ENCODE results near the gene ASB2. TPM values are rescaled to one million over a fixed set of nuclear protein-coding genes. Genes with fewer than 3 reads are reported as not detected.
A peak's percentile ranks its signal among the peaks of the same experiment; 100 is the strongest.

ASB2 gene
- total RNA-seq, 1 donor from 2014 or later: 297 TPM

DNA sequence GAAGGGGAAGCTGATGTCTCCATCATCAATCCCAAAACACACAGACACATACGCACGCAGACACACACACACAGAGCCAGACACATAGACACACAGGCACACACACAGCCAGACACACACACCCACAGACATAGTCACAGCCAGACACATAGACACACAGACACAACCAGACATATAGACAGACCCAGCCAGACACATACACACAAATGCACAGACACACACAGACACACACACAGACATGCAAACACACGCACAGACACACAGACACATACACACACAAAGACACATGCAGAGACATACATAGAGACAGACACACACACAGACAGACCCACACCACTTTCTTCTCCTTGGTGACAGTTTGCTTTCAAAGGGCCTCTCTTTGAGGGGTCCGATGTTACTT, 27.0 kb upstream of the ASB2 start:
- intact Hi-C loops (cut with DNase I): no loop called here
- ATAC-seq (ENCODE audit: poor library complexity) (no peak), DNase-seq (no peak)

DNA sequence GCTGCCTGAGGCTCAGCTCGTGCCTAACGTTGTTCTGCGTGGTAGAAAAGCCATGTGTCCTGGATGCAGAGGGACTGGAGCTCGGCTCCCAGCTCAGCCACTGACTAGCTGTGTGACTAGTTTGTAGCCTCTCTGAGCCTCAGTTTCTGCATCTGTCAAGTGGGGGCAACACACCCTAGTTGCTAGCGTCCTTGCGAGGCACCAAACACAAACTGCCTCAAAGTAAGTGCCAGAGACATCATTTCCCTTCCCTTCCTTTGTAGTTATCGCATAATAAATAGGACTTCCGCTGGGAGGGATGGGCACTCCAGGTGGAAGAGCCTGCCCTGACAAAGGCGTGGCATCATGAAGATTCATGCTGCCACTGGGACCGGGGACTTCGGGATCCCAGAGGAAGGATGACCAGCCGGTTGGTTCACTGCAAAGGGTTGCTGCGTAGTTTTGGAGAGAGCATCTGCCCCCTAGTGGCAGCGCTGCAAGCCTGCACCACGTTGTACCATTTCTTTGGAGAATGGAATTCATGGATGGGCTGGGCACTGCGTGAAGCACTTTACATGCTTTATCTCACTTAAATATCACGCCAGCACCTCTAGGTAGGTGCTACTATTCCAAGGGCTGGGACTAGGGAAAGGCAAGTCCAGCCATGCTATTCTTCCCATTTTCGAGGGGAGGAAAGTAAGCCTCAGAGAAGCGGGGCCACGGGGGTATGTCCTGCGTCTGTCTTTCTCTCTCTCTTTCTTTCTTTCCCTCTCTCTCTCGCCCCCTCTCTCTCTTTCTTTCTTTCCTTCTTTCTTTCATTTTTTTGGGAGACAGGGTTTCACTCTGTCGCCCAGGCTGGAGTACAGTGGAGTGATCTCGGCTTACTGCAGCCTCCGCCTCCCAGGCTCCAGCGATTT, 25.4 kb upstream of the ASB2 start:
- DNase-seq: peak; percentile 64
- intact Hi-C loops (cut with DNase I): loop anchor here (2.0 kb wide), 1 partner anchor 61 kb away; no protein-coding TSS in a partner anchor
- ATAC-seq (ENCODE audit: poor library complexity): peak; percentile 84

DNA sequence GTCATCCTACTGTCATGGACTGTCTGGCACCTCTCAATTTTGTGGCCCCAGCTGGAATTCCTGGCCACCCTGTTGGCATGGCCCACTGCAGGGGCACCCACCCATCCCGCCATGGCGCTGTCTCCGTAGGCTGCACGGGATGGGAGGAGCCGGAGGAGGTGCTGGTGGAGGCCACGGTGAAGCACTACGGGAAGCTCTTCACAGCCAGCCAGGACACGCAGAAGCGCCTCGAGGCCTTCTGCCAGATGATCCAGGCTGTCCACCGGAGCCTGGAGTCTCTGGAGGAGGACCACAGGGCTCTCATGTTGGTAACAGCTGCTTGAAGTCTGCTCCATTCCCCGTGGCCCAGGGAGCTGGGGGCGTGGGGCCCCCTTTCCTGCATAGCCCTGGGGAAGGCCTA, 24.6 kb upstream of the ASB2 start:
- intact Hi-C loops (cut with DNase I): loop anchor here (2.0 kb wide), 1 partner anchor 60 kb away; no protein-coding TSS in a partner anchor
- no peak for DNase-seq
- no peak for ATAC-seq (ENCODE audit: poor library complexity)

DNA sequence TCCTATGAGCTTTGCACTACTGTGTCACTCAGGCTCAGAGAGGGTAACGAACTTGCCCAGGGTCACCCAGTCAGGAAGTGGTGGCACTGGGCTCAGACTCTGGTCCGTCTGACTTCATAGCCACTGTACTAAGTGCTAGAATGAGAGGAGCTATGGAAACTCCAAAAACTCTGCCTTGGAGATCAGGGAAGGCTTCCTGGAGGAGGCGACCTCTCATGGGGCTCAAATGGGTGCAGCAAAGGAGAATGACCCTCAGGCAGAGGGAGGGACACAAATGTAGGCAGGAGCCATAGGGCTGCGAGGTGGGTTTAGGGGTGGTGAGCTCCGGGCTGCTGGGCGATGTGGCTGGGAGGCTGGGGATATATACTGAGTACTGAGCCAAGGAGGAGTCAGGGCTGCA, 23.9 kb upstream of the ASB2 start:
- intact Hi-C loops (cut with DNase I): loop anchor here (2.0 kb wide), 1 partner anchor 59 kb away; no protein-coding TSS in a partner anchor
- ATAC-seq (ENCODE audit: poor library complexity) (no peak), DNase-seq (no peak)

DNA sequence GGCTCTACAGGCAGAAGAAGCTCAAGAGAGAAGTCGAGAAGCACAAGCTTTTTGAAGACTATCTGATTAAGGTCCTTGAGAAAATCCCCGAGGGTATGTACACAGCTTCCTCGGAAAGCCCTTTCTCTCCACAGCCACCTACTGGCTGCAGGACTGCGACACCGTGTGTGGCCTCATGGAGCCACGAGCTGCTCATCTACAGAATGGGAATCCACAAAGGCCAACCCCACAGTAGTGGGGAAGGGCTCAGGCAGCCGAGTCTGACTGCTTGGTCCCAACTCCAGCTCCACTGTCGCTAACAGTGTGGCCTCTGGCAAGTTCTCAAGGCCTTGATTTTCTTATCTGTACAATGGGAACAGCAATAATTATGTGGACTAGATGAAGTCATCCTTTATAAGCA, 23.2 kb upstream of the ASB2 start:
- no peak for DNase-seq
- ATAC-seq (ENCODE audit: poor library complexity): no peak
- intact Hi-C loops (cut with DNase I): no loop called here

DNA sequence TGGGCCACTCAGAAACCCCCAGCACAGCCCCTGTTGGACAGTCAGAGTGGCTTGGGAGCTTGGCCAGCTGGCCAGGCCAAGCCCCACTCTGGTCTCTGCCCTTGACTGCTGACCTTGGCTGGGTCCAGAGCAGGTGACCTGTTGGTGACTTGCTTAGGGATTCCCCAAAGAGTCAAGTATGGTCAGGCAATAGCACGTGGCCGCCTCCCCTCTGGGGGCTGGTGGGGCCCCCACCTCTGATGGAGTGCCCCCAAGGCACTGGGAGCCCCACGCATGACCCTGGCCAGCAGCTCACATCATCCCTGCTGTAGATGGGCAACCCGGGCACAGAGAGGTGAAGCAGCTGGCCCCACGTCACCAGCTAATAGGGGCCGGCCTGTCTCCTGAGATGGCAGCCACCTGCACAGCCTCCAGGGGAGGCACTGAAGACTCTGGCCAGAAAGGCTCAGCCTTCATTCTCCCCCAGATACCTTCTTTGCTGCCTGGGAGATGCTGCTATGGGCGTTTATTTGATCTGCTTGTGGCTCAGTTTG, 22.6 kb upstream of the ASB2 start:
- no peak for DNase-seq

DNA sequence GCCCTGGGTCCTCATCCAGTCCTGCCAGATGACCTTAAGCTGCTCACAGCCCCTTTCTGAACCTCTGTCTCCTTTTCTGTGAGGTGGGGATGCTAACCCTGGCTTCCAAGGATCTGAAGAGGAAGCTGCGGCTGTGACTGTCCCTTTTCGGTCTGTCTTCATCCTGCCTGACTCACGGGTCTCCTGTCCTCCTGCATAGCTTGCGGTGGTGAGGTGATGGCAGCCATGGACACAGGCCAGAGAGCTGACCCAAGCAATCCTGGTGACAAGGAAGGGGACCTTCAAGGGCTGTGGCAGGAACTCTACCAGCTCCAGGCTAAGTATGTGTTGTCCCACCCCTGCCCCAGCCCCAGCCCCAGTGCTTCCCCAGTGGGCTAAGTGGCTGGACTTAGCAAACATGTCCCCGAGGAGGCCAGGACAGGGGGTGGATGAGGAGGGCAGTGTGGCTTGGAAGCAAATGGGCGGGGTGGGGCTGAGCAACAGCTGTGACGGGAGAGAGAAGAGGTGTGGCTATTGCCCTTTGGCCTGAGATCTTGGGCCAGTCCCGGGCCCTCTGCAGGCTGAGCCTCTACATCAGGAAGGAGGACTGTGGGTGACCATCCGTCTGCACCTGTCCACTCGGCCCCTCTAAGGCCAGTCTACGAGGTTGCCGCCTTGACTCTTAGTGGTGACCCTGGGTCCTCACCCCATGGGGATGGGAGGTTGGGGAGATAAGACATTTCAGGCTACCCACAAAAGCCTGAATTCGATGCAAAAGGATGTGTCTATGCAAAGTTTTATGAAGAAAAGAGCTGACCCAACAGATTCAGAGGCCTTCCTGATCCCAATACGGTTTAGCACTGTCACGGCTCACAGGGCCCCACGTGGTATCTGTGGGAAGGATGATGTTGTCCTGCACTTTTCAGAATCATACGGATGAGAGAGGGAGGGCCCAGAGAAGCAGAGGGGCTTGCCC, 21.8 kb upstream of the ASB2 start:
- intact Hi-C loops (cut with DNase I): no loop called here
- DNase-seq (no peak), ATAC-seq (ENCODE audit: poor library complexity) (no peak)

More for the DNA sequence above, 22.6 kb upstream of the ASB2 start:
- ATAC-seq (ENCODE audit: poor library complexity): no peak
- intact Hi-C loops (cut with DNase I): no loop called here

DNA sequence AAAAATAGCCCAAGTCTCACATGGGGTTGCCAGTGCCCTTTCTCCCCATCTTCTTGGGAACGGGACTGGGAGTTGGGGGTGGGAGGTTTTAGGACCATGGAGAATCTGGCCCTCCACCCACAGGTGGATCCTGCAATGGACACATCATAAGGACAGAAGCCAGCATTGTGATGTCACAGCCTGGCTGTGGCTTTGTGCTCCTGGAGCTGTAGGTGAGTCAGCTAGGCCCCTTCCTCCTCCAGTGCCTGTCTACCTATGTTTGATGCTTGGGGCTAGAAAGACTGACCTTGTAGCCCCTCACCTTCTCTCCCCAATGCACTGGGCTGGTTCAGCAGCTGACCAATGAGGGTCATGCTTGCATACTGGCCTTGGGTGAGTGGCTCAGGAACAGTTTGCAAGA, 20.7 kb upstream of the ASB2 start, which contains the start of gene CCDC197:
Gene CCDC197 (plus strand): TSS at position 220 of the 400 bp plus-strand sequence. CDS start 831 bp downstream, outside the sequence.
- DNase-seq: no peak
- intact Hi-C loops (cut with DNase I): no loop called here
- no peak for ATAC-seq (ENCODE audit: poor library complexity)

DNA sequence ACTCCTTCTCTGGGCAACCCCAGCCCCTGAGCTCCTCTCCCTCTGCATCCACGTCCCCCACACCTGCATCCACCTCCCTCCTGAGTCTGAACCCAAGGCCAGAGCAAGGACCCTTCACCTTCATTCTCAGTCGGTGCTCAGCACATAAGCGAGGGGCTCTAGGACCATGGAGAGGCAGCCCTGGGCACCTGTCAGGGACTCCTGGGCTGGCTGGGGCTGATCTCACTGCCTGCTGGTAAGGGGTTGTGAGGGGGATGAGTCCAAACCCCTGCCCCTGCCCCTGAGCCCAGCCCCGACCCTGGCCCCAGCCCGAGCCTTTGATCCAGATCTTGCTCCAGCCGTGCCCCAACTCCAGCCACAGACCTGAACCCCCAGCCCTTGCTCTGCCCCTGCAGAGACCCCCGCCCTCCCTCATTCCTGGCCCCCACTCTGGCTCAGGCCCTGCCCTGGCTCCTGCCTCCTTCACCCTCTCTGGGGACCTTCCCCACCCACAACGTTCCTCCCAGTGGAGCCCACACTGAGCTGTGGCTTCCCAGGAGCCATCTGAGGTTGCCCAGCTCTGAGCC, 19.8 kb upstream of the ASB2 start:
- no peak for DNase-seq
- ATAC-seq (ENCODE audit: poor library complexity): no peak
- intact Hi-C loops (cut with DNase I): no loop called here

DNA sequence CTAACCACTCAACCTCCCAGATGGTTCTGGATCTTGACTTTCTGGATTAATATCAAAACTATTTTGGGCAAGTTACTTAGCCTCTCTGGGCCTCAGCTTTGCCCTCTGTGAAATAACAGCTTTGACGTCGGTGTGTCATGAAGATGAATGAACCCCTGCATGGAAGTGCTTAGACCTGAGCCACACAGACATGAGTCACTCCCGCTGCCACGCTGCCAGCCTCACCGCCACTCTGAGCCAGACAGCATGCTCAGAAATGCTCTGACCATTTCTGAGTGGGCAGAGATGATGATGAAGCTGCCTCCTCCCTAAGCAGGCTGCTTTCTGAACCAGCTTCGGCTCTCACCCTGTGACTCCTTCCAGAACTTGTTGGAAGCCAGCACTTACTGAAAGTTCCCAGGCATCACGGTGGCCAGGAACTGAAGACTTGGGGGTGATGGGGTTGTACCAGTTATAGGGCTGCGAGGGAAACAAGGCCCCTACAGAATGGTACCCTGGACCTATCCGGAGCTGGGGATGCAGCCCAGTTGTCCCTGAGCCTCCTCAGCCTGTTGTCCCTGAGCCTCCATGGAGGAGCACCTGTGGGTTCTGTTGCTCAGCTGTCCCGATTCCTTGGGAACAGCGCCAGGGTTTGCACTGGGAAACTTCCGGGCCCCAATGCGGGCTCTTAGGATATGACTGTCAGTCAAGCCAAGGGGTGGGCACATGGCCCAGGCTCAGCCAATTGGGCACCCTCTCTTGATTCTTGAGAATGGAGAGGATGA, 18.7 kb upstream of the ASB2 start:
- DNase-seq (peak; percentile 59), ATAC-seq (ENCODE audit: poor library complexity) (peak; percentile 43)
- intact Hi-C loops (cut with DNase I): no loop called here

DNA sequence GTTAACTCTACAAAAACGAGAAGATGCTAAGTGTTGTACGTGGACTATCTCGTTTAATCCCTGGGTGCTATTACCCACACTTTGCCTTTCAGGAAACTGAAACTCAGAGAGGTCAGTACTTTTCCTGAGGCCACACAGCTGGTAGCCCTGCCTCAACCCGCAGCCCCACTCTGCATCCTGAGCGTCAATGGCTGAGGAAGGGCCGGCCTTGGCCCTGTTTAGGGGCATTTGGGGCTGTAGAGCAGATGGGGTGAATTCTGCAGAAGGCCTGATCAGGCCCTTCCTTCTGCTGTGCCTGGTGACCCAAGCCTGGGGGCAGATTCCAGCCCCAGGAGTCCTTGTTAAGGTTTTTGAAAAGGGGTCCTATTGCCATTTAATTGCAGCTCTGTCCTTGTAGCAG, 17.0 kb upstream of the ASB2 start:
- intact Hi-C loops (cut with DNase I): no loop called here
- no peak for ATAC-seq (ENCODE audit: poor library complexity)
- DNase-seq: no peak

DNA sequence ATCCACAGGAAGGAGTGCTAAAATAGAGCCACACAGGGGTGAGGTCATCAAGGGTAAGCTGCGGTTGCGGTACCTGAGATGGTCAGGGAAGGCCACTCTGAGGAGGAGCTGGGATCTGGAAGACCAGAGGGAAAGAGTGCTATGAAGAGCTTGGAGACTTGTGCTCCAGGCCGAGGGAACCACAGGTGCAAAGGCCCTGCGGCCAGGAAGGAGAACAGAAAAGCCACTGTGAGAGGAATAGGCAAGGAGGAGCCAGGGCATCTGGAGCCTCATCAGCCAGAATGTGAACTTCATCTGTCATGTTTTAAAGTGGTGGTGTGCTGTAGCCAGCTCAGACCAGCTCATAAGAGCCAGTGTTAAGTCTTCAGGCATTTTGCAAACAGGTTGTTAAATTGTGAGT, 15.3 kb upstream of the ASB2 start:
- ATAC-seq (ENCODE audit: poor library complexity): no peak
- intact Hi-C loops (cut with DNase I): no loop called here
- no peak for DNase-seq

DNA sequence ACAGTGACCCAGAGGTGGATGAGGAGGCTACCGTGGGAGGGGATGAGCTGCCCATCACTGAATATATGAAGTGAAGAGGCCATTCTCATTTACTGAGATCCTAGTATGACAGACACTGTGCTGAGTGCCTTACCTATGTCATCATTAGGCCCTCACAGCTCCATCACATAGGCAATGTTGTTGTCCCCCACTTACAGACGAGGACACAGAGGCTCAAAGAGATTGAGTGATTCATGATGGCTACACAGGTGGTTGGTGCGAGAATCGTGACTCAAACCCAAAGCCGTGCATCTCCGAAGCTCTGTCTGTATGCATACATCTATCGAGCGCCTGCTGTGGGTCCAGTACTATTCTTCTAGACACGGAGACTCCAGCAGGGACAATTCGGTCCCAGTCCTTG, 14.8 kb upstream of the ASB2 start:
- no peak for ATAC-seq (ENCODE audit: poor library complexity)
- intact Hi-C loops (cut with DNase I): no loop called here
- no peak for DNase-seq

DNA sequence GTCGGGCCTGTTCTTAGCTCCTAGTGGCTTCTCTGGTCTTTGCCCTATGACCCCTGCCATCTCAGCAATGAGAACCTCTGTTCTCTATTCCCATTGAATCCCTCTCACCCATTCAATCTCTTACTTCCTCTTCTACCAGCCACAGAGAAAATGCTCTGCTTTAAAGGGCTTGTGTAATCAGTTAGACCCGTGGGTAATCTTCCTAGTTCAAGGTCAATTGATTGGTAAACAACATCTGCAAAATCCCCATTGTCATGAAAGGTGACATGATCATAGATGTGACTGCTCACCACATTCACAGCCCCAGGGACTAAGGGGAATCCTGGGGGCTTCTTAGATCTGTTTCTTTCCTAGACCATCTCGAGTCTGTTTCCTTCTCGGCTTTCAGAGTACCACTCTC, 13.6 kb upstream of the ASB2 start:
- intact Hi-C loops (cut with DNase I): no loop called here
- no peak for DNase-seq

DNA sequence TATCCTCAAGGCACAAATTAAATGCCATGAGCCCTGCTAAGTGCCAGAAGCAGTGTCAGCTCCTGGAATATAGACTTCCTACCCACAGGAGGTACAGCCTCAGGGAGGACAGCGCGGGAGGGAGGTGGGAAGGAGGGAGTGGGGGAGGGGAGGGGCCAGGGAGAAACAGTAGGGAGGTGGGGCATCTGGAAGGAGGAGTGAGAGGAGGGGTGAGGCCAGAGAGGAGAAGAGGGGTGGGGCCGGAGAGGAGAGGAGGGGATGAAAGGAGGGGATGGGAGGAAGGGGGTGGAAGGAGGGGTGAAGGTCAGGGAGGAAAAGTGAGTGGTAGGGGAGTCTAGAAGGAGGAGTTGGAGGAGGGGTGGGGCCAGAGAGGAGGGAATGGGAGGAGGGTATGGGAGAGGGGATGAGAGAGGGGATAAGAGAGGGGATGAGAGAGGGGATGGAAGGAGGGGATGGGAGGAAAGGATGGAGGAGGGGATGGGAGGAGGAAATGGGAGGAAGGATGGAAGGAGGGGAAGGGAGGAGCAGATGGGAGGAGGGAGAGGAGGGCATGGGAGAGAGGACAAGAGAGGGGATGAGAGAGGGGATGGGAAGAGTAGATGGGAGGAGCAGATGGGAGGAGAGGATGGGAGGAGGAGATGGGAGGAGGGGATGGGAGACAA, 11.6 kb upstream of the ASB2 start:
- intact Hi-C loops (cut with DNase I): no loop called here
- DNase-seq (no peak), ATAC-seq (ENCODE audit: poor library complexity) (no peak)

More for the DNA sequence above, 13.6 kb upstream of the ASB2 start:
- no peak for ATAC-seq (ENCODE audit: poor library complexity)

DNA sequence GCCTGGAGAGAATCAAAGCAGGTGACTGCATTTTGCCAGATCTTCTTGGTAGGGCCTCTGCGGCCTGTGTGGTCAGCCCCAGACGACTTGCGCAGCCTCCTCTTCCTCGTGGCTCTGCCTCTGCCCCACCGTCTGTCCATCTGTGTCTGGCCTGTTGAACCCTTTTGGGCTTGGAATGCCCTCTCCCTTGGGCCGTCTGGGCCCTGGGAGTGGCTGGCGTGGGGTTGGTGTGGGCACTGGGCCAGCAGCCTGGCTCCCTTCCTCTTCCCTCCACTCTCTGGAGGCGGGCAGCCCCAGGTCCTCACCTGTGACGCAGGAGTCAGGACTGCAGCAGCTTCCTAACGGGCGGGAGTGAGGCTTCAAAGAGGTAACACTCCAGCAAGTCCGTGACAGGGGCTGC, 11.0 kb upstream of the ASB2 start:
- intact Hi-C loops (cut with DNase I): no loop called here
- ATAC-seq (ENCODE audit: poor library complexity) (peak; percentile 60), DNase-seq (peak; percentile 54)

DNA sequence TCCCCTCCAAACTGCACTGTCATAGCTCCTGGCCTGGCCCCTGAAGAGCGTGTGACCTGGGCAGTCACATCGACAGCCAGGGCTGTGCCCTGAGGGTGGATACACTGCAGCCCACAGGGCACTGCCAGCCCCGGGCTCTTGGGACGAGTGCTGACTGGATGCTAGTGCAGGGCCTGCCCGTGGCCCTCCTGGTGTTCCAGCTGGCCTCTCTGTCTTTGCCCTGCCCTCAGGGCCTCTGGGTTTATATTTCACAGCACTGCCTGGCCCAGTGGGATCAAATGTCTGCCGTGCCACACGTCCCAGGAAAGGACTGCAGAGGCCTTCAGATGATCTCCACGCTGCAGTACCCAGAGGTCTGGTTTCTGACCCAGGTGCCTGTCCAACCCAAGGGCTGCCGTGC, 10.6 kb upstream of the ASB2 start:
- ATAC-seq (ENCODE audit: poor library complexity) (peak; percentile 86), DNase-seq (peak; percentile 79)
- intact Hi-C loops (cut with DNase I): no loop called here

DNA sequence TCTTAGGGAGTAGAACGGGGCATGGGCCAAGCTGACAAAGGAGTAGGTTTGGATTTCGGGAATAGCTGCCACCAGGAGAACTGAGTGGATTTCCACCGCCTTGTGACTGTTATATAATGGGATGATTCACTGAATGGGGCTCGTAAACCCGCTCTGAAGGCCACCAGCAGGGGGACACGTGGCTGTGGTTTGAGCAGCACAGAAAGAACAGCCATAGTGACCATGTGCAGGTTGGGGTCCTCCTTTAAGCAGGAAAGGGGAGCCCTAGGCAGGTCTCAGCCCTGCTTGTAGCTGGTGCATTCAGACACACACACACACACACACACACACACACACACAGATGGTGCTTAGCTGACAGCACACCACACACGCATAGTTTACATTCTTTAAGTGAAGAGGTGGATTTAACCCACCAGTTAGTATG, 8.6 kb upstream of the ASB2 start:
- peak; percentile 22 for ATAC-seq (ENCODE audit: poor library complexity)
- intact Hi-C loops (cut with DNase I): no loop called here
- DNase-seq: peak; percentile 54
